Fibroblast of lung (primary cell): Measurements from ENCODE around the gene KIF17. TPM values are rescaled to one million over a fixed set of nuclear protein-coding genes. Genes with fewer than 3 reads are reported as not detected.

Experiments used
- DNase-seq, 2 donors: peaks; one replicate each; pipeline versions ENCODE4 v3.0.0 to v3.0.0-alpha.2; 2010; ENCODE audit warnings: low read depth in 2 of 2
- H2AFZ ChIP-seq: 2 replicates; pipeline ENCODE4 v1.5.1; 2012; ENCODE audit warnings: low read length, control low read depth, inconsistent platforms
- H3K27ac ChIP-seq: 2 replicates; pipeline ENCODE4 v1.5.1; 2011; ENCODE audit warnings: low read length, control low read depth; ENCODE audit not compliant: insufficient read depth
- H3K27me3 ChIP-seq: 2 replicates; pipeline ENCODE4 v1.5.1; 2011; ENCODE audit warnings: mild to moderate bottlenecking, low read length; ENCODE audit not compliant: control insufficient read depth, insufficient read depth
- H3K36me3 ChIP-seq: 2 replicates; pipeline ENCODE4 v1.5.1; 2011; ENCODE audit warnings: low read length; ENCODE audit not compliant: control insufficient read depth, insufficient read depth
- H3K4me1 ChIP-seq: 2 replicates; pipeline ENCODE4 v1.5.1; 2011; ENCODE audit warnings: low read length; ENCODE audit not compliant: control insufficient read depth, insufficient read depth; ENCODE audit errors: extremely low read depth
- H3K4me2 ChIP-seq: 2 replicates; pipeline ENCODE4 v1.5.1; 2011; ENCODE audit warnings: low read length, control low read depth; ENCODE audit not compliant: insufficient read depth; ENCODE audit errors: extremely low read depth
- H3K4me3 ChIP-seq, 4 experiments: fragments of 200-600 bp in 1 of 4; sonication (generic) in 1 of 4; replicated peaks in 1 of 4; 2 replicates each; pipeline ENCODE4 v1.5.1; 2011 to 2016; ENCODE audit warnings: low read length in 4 of 4, low read depth in 3 of 4, mild to moderate bottlenecking in 3 of 4, control low read depth in 2 of 4, inconsistent platforms in 1 of 4, mixed read lengths in 1 of 4; ENCODE audit not compliant: insufficient read depth in 1 of 4; ENCODE audit errors: control extremely low read depth in 1 of 4
- H3K79me2 ChIP-seq: 2 replicates; pipeline ENCODE4 v1.5.1; 2012; ENCODE audit warnings: mild to moderate bottlenecking, low read length, inconsistent platforms; ENCODE audit not compliant: control insufficient read depth, insufficient read depth
- H3K9ac ChIP-seq: 2 replicates; pipeline ENCODE4 v1.5.1; 2011; ENCODE audit warnings: mild to moderate bottlenecking, low read length, control low read depth; ENCODE audit not compliant: insufficient read depth
- H3K9me3 ChIP-seq: 2 replicates; pipeline ENCODE4 v1.5.1; 2012; ENCODE audit warnings: low read depth, low read length; ENCODE audit not compliant: control insufficient read depth, insufficient read depth
- H4K20me1 ChIP-seq: 2 replicates; pipeline ENCODE4 v1.5.1; 2011; ENCODE audit warnings: low read length; ENCODE audit not compliant: control insufficient read depth, insufficient read depth; ENCODE audit errors: extremely low read depth
- EZH2 ChIP-seq: IDR thresholded peaks from 2 replicates; pipeline ENCODE4 v1.5.1; 2012; ENCODE audit warnings: low read length, control low read depth, mild to moderate bottlenecking; ENCODE audit errors: missing control alignments
- polyA plus RNA-seq, 2 donors: library from polyadenylated mRNA; depleted of rRNA in 1 of 2; stranded (reverse) in 1 of 2; unstranded in 1 of 2; fragments of >200 nt; gene quantifications; 2 replicates each; pipeline ENCODE4 v1.2.1, GENCODE V29; 2011 to 2012; ENCODE audit warnings: missing spikeins in 1 of 2
- total RNA-seq: library from RNA; depleted of rRNA; stranded (reverse); fragments of >200 nt; gene quantifications from 2 replicates; pipeline ENCODE4 v1.2.1, GENCODE V29; 2014
- TF ChIP-seq, protein P1 (sequence below), 2 donors: IDR thresholded peaks in 1 of 2; conservative IDR thresholded peaks in 1 of 2; 1 replicate in 1 of 2; 2 replicates in 1 of 2; pipeline ENCODE4 v1.5.1; 2011 to 2012; ENCODE audit warnings: low read length in 2 of 2, control low read depth in 1 of 2, inconsistent platforms in 1 of 2, low read depth in 1 of 2, mild to moderate bottlenecking in 1 of 2

KIF17 gene
- total and polyA plus RNA-seq, 2 donors (not counting 1 experiment from before 2014, with no cell fraction given) = 1.8 to 3.0 TPM

- Histone ChIP-seq H3K4me1 (peaks cover 15% of the 10 kb centered on the region), H3K9ac (no peak overlapping the region), H4K20me1 (no peaks in the 10 kb centered on the region), H3K9me3 (no peaks in the 10 kb centered on the region), H3K4me3 (peak overlapping the region in 2 of 4 experiments; percentile 17 to 19), H3K27ac (no peak overlapping the region), H3K36me3 (no peaks in the 10 kb centered on the region), H2AFZ (no peak overlapping the region), H3K79me2 (no peaks in the 10 kb centered on the region), H3K27me3 (no peaks in the 10 kb centered on the region), H3K4me2 (peak overlapping the region; percentile 54)
- no peak for DNase-seq
- TF ChIP-seq, protein P1, sequence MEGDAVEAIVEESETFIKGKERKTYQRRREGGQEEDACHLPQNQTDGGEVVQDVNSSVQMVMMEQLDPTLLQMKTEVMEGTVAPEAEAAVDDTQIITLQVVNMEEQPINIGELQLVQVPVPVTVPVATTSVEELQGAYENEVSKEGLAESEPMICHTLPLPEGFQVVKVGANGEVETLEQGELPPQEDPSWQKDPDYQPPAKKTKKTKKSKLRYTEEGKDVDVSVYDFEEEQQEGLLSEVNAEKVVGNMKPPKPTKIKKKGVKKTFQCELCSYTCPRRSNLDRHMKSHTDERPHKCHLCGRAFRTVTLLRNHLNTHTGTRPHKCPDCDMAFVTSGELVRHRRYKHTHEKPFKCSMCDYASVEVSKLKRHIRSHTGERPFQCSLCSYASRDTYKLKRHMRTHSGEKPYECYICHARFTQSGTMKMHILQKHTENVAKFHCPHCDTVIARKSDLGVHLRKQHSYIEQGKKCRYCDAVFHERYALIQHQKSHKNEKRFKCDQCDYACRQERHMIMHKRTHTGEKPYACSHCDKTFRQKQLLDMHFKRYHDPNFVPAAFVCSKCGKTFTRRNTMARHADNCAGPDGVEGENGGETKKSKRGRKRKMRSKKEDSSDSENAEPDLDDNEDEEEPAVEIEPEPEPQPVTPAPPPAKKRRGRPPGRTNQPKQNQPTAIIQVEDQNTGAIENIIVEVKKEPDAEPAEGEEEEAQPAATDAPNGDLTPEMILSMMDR (conservative IDR thresholded peaks at IDR 0.05 in 1 of 2, IDR thresholded peaks at IDR 0.05 in 1 of 2; ENCODE audit: low read depth in 1 of 2, low read length in 2 of 2) = no peak
- no peak for TF ChIP-seq EZH2
These were observed 12.3 kb upstream of the KIF17 start for GRCh38 chr1:20729990-20730689.

- DNase-seq = no peak
- Histone ChIP-seq H3K4me2 (no peak overlapping the region), H3K27me3 (no peaks in the 10 kb centered on the region), H3K4me1 (peaks cover 15% of the 10 kb centered on the region), H3K9ac (no peak overlapping the region), H3K36me3 (no peaks in the 10 kb centered on the region), H3K4me3 (no peak overlapping the region), H3K9me3 (no peaks in the 10 kb centered on the region), H3K79me2 (no peaks in the 10 kb centered on the region), H3K27ac (no peak overlapping the region), H2AFZ (no peak overlapping the region), H4K20me1 (no peaks in the 10 kb centered on the region)
- TF ChIP-seq EZH2 = no peak
- TF ChIP-seq, protein P1 (conservative IDR thresholded peaks at IDR 0.05 in 1 of 2, IDR thresholded peaks at IDR 0.05 in 1 of 2; ENCODE audit: low read depth in 1 of 2, low read length in 2 of 2) = no peak
These were observed 11.5 kb upstream of the KIF17 start for GRCh38 chr1:20729155-20729931.

- H4K20me1 ChIP-seq = no peaks in the 10 kb centered on the region
- no peak for TF ChIP-seq EZH2
- peaks cover 1% of the 10 kb centered on the region for H3K36me3 ChIP-seq
- no peak overlapping the region for H3K4me3 ChIP-seq
- H3K79me2 ChIP-seq = no peaks in the 10 kb centered on the region
- peaks cover 13% of the 10 kb centered on the region for H3K4me1 ChIP-seq
- no peaks in the 10 kb centered on the region for H3K27me3 ChIP-seq
- H3K4me2 ChIP-seq = no peak overlapping the region
- H3K27ac ChIP-seq = no peak overlapping the region
- no peaks in the 10 kb centered on the region for H3K9me3 ChIP-seq
- no peak overlapping the region for H3K9ac ChIP-seq
- no peak for DNase-seq
- no peak overlapping the region for H2AFZ ChIP-seq
These were observed 10.8 kb upstream of the KIF17 start for GRCh38 chr1:20728371-20729154.
